Activated CD4-positive, alpha-beta T cell treated with anti-CD3 and anti-CD28 coated beads, Interleukin-2, amount 50 U/mL, for 24 hours (primary cell): ENCODE measurements around the gene PRIMPOL.
"Not testable (repeated sequence)": the region's sequence is repeated elsewhere in the genome, so short reads cannot be mapped to it uniquely, and the experiment has no call there.

Experiments
- DNase-seq, 2 donors: peaks; one replicate each; pipeline ENCODE4 v3.0.0-alpha.2; 2020; ENCODE audit warnings: low read depth in 1 of 2, low spot score in 1 of 2

Gene PRIMPOL

DNA sequence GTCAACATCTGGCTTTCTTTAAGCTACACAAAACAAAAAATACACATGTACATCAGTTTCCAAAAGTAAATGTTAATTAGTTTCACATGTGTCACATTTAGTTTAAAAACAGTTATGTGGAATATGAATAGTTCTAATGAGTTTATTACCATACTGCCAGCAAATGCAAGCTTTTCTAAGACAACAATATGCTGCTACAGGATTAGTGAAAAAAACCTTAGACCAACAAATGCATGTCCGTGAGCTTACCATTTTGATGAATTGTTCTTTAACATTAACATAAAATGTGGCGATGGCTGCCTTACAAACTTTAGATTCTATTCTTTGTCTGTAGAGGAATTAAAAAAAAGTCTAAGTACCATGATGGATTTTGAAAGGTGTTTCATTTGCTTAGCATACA lies 52.6 kb downstream of the PRIMPOL start:
- DNase-seq, result no peak

DNA sequence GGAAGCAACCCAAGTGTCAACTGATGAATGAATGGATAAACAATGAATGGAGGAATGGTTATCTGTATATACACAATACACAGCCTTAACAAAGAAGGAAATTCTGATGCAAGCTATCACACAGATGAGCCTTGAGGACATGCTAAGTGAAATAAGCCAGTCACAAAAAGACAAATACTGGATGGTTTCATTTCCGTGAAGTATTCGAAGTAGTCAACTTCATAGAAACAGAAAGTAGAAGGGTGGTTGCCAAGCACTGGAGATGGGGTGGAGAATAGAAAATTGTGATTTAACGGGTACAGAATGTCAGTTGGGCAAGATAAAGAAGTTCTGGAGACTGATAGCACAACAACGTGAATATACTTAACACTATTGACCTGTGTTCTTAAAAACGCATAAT lies 56.2 kb downstream of the PRIMPOL start:
- no peak for DNase-seq

GRCh38 chr4:184706453-184706852 lies 56.9 kb downstream of the PRIMPOL start:
- no peak for DNase-seq

DNA sequence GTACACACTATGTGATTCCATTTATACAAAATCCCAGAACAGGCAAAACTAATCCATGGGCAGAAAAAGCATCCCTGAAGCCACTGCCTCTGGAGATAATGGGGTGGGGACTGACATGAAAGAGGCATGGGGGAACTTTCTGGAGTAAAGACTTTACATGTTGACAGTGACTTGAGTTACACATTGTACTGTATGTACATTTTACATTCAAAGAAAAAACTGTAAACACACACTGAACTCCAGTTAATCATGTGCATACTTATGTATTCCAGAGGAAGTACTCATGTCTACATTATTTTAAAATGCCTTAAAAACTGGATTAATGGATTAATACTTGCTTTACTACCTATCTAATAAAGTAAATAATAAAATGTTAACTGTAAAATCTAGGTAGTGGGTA lies 62.8 kb downstream of the PRIMPOL start:
- DNase-seq, result no peak

GRCh38 chr4:184713887-184714286 lies 64.3 kb downstream of the PRIMPOL start:
- no peak for DNase-seq

DNA sequence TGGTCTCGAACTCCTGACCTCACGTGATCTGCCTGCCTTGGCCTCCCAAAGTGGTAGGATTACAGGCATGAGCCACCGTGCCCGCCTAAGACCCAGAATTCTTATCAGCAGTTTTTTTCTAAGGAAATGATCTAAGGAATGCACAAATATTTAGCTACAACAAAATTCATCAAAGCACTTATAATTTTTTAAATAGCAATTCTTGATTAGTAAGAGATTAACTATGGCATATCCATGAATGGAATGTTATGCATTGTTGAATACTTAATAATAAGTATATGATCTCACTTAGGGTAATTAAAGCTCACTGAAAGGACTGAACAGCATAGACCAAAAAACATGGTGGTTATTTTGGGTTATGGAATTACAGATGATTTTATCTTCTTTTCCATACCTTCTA lies 66.0 kb downstream of the PRIMPOL start:
- no peak for DNase-seq

GRCh38 chr4:184719407-184719806 lies 69.9 kb downstream of the PRIMPOL start:
- no peak for DNase-seq

GRCh38 chr4:184721254-184721653 lies 71.7 kb downstream of the PRIMPOL start:
- no peak for DNase-seq

- no peak for DNase-seq
These were observed 73.3 kb downstream of the PRIMPOL start for GRCh38 chr4:184722798-184723197.

GRCh38 chr4:184727430-184727829 lies 77.9 kb downstream of the PRIMPOL start:
- no peak for DNase-seq

- DNase-seq, result no peak
These were observed 79.3 kb downstream of the PRIMPOL start for GRCh38 chr4:184728858-184729257.

DNA sequence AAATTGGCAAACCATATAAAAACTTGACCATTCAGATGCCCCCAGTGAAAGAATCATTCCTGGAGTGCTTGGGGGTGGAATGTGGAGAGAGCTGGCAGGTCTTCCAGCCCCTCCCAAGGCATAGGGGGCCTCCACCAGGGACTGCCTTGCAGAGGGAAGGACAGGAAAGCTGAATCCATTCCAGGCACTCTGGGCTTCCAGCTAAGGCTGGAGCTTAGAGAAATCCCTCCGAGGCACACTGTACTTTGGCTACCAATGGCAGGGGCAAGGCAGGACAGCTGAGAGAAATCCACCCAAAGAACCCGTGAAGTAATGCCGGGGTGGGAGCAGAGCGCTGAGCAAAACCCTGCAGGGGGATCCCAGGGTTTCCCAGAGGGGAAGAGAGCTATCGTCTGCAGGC lies 80.4 kb downstream of the PRIMPOL start:
- DNase-seq, result no peak

- DNase-seq, result no peak
These were observed 81.5 kb downstream of the PRIMPOL start for GRCh38 chr4:184731056-184731455.

GRCh38 chr4:184732126-184732525 lies 82.6 kb downstream of the PRIMPOL start:
- DNase-seq, result no peak

- peak; percentile 91 to 93 for DNase-seq
These were observed 84.4 kb downstream of the PRIMPOL start, which contains the start of gene CENPU for GRCh38 chr4:184733654-184734524. CENPU (minus strand) TSS chr4:184734096; CDS start chr4:184734062, 34 bp downstream.

- DNase-seq, result no peak
These were observed 85.2 kb downstream of the PRIMPOL start for GRCh38 chr4:184734758-184735157.

GRCh38 chr4:184739575-184739974 lies 90.0 kb downstream of the PRIMPOL start:
- DNase-seq, result not testable (repeated sequence)

GRCh38 chr4:184740980-184741391 lies 91.4 kb downstream of the PRIMPOL start:
- DNase-seq, result no peak

DNA sequence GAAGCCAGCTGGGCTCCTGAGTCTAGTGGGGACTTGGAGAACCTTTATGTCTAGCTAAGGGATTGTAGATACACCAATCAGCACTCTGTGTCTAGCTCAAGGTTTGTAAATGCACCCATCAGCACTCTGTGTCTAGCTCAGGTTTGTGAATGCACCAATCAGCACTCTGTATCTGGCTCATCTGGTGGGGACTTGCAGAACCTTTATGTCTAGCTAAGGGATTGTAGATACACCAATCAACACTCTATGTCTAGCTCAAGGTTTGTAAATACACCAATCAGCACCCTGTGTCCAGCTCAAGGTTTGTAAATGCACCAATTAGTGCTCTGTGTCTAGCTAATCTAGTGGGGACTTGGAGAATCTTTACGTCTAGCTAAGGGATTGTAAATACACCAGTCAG lies 92.1 kb downstream of the PRIMPOL start:
- DNase-seq, result not testable (repeated sequence)

DNA sequence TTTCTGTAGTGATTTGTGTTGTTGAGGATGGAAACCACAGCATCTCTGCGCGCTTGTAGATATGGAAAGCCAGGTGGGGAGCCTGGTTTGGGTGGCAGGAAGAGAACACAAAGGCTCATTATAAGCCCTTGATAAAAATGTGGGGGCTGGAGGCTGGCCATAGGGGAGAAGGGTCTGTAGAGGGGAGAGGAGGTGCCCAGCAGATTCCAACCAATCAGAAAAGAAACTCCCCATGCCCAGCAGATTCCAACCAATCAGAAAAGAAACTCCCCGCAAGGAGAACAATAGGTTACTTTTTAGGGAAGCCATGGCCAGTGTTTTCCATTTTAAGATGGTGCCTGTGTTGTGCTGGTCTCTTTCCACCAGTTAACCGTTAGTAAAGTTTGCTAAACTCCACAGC lies 94.1 kb downstream of the PRIMPOL start:
- no peak for DNase-seq

DNA sequence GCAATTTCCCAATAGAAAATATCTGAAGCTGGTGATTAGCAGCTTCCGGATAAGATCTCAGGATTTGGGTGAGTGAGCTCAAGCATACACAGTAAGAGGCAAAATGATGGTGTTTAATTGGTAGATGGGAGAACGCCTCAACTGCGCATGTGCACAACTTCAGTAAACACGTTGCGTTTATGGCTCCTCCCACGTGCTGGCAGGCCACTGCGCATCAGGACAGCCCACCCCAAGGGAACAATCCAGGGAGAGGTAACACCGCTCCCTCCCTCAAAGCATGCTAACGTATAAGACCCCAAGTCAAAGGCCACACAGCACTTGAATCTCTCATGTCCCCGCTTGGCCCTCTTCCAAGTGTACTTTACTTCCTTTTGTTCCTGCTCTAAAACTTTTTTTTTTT lies 94.7 kb downstream of the PRIMPOL start:
- DNase-seq, result no peak
